Astrocyte (in vitro differentiated cells and primary cell): ENCODE data around the gene CD58. TPM values are rescaled to one million over a fixed set of nuclear protein-coding genes. Genes with fewer than 3 reads are reported as not detected.
"Not testable (repeated sequence)": the region's sequence is repeated elsewhere in the genome, so short reads cannot be mapped to it uniquely, and the experiment has no call there.

Experiments used
- DNase-seq: peaks from one replicate; pipeline ENCODE4 v3.0.0-alpha.2; 2010; ENCODE audit warnings: low read depth
- FAIRE-seq: peaks from 2 replicates; lab custom pipeline; 2011; peaks lifted over from hg19 to GRCh38; lab: Jason Lieb, UNC
- H2AFZ ChIP-seq: 2 replicates; pipeline ENCODE4 v1.6.0; 2012; ENCODE audit warnings: low read depth, low read length, inconsistent platforms
- H3K27ac ChIP-seq: 2 replicates; pipeline ENCODE4 v1.5.1; 2011; ENCODE audit warnings: low read depth, low read length, inconsistent platforms
- H3K27me3 ChIP-seq: 2 replicates; pipeline ENCODE4 v1.6.0; 2011; ENCODE audit warnings: low read length, inconsistent platforms; ENCODE audit not compliant: insufficient read depth
- H3K36me3 ChIP-seq: 2 replicates; pipeline ENCODE4 v1.5.1; 2011; ENCODE audit warnings: low read length, inconsistent platforms; ENCODE audit not compliant: insufficient read depth
- H3K4me1 ChIP-seq: 2 replicates; pipeline ENCODE4 v1.5.1; 2011; ENCODE audit warnings: low read length, inconsistent platforms; ENCODE audit not compliant: insufficient read depth
- H3K4me2 ChIP-seq: 2 replicates; pipeline ENCODE4 v1.6.0; 2012; ENCODE audit warnings: low read length, inconsistent platforms
- H3K4me3 ChIP-seq: 2 replicates; pipeline ENCODE4 v1.5.1; 2011; ENCODE audit warnings: low read depth, mild to moderate bottlenecking, low read length, inconsistent platforms; ENCODE audit not compliant: insufficient read depth
- H3K79me2 ChIP-seq: 2 replicates; pipeline ENCODE4 v1.6.0; 2012; ENCODE audit warnings: mild to moderate bottlenecking, low read length, inconsistent platforms; ENCODE audit not compliant: insufficient read depth
- H3K9ac ChIP-seq: 2 replicates; pipeline ENCODE4 v1.6.0; 2012; ENCODE audit warnings: mild to moderate bottlenecking, low read length, inconsistent platforms
- H3K9me3 ChIP-seq: 2 replicates; pipeline ENCODE4 v1.5.1; 2012; ENCODE audit warnings: low read depth, mild to moderate bottlenecking, low read length, inconsistent platforms; ENCODE audit not compliant: insufficient read depth
- H4K20me1 ChIP-seq: 2 replicates; pipeline ENCODE4 v1.6.0; 2012; ENCODE audit warnings: low read length, inconsistent platforms; ENCODE audit not compliant: insufficient read depth
- H3K27ac Mint-ChIP-seq: one replicate; pipeline ENCODE4 v1.8.0; 2021; ENCODE audit warnings: mild to moderate bottlenecking, mixed read lengths; ENCODE audit not compliant: unreplicated experiment
- H3K27me3 Mint-ChIP-seq: one replicate; pipeline ENCODE4 v1.8.0; 2021; ENCODE audit warnings: low read depth, mixed read lengths; ENCODE audit not compliant: unreplicated experiment
- H3K36me3 Mint-ChIP-seq: one replicate; pipeline ENCODE4 v1.8.0; 2021; ENCODE audit warnings: low read depth, mixed read lengths; ENCODE audit not compliant: unreplicated experiment
- H3K4me1 Mint-ChIP-seq: one replicate; pipeline ENCODE4 v1.8.0; 2021; ENCODE audit warnings: low read depth, mixed read lengths; ENCODE audit not compliant: unreplicated experiment
- H3K4me3 Mint-ChIP-seq: one replicate; pipeline ENCODE4 v1.8.0; 2021; ENCODE audit warnings: mild to moderate bottlenecking, moderate library complexity, mixed read lengths; ENCODE audit not compliant: unreplicated experiment
- H3K9me3 Mint-ChIP-seq: one replicate; pipeline ENCODE4 v1.8.0; 2021; ENCODE audit warnings: mild to moderate bottlenecking, mixed read lengths; ENCODE audit not compliant: unreplicated experiment
- CTCF ChIP-seq: IDR thresholded peaks from 2 replicates; pipeline ENCODE4 v1.5.1; 2011; ENCODE audit warnings: low read depth, mild to moderate bottlenecking, inconsistent platforms, low read length, moderate library complexity; ENCODE audit not compliant: insufficient read depth
- EZH2 ChIP-seq: IDR thresholded peaks from 2 replicates; pipeline ENCODE4 v1.6.1; 2012; ENCODE audit warnings: mild to moderate bottlenecking, low read length, inconsistent platforms; ENCODE audit not compliant: insufficient read depth
- total RNA-seq: library from RNA; stranded (reverse); gene quantifications from 2 replicates; pipeline ENCODE4 v1.2.1, GENCODE V29; 2021

Gene CD58
- total RNA-seq, 1 donor from 2014 or later, result 13.0 TPM

- Histone ChIP-seq H3K9ac (no peak overlapping the region), H3K36me3 (no peaks in the 10 kb centered on the region), H3K27me3 (no peaks in the 10 kb centered on the region), H3K9me3 (no peaks in the 10 kb centered on the region), H3K4me1 (peaks cover 3% of the 10 kb centered on the region), H3K4me2 (no peak overlapping the region), H4K20me1 (peaks cover 30% of the 10 kb centered on the region), H3K27ac (no peak overlapping the region), H2AFZ (no peak overlapping the region), H3K4me3 (no peak overlapping the region), H3K79me2 (peaks cover 55% of the 10 kb centered on the region)
- Mint-ChIP-seq H3K27ac (no peak overlapping the region), H3K36me3 (peaks cover 12% of the 10 kb centered on the region), H3K4me3 (no peak overlapping the region), H3K4me1 (peaks cover 2% of the 10 kb centered on the region), H3K9me3 (peaks cover 6% of the 10 kb centered on the region), H3K27me3 (no peaks in the 10 kb centered on the region)
- FAIRE-seq, result no peak
- TF ChIP-seq CTCF (no peak), EZH2 (no peak)
- DNase-seq, result no peak
Measured at GRCh38 chr1:116565222-116565621, 5.6 kb downstream of the CD58 start.

DNA sequence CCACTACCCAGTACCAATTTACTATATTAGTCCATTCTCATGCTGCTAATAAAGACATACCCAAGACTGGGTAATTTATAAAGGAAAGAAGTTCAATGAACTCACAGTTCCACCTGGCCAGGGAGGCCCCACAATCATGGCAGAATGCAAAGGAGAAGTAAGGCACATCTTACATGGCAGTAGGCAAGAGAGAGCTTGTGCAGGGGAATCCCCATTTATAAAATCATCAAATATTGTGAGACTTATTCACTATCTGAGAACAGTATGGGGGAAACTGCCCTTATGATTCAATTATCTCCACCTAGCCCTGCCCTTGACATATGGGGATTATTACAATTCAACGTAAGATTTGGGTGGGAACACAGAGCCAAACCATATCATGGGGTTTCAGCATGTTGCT is 6.4 kb downstream of the CD58 start:
- Histone ChIP-seq H3K4me1 (no peaks in the 10 kb centered on the region), H3K4me3 (no peak overlapping the region), H3K27ac (no peak overlapping the region), H3K9ac (no peak overlapping the region), H4K20me1 (peaks cover 23% of the 10 kb centered on the region), H3K36me3 (no peaks in the 10 kb centered on the region), H3K79me2 (peaks cover 53% of the 10 kb centered on the region), H2AFZ (no peak overlapping the region), H3K4me2 (no peak overlapping the region), H3K27me3 (no peaks in the 10 kb centered on the region), H3K9me3 (no peaks in the 10 kb centered on the region)
- FAIRE-seq, result no peak
- no peaks in the 10 kb centered on the region for H3K27me3 Mint-ChIP-seq
- no peak overlapping the region for H3K4me3 Mint-ChIP-seq
- H3K36me3 Mint-ChIP-seq, result peaks cover 10% of the 10 kb centered on the region
- H3K27ac Mint-ChIP-seq, result no peak overlapping the region
- H3K4me1 Mint-ChIP-seq, result peaks cover 2% of the 10 kb centered on the region
- TF ChIP-seq EZH2 (no peak), CTCF (no peak)
- DNase-seq, result no peak
- H3K9me3 Mint-ChIP-seq, result peaks cover 6% of the 10 kb centered on the region

GRCh38 chr1:116562465-116562864 is 8.4 kb downstream of the CD58 start:
- H3K4me3 ChIP-seq, H3K36me3 ChIP-seq, H3K4me1 Mint-ChIP-seq, H3K4me3 Mint-ChIP-seq, H3K9me3 Mint-ChIP-seq, H3K27ac ChIP-seq, FAIRE-seq, H2AFZ ChIP-seq, H3K4me1 ChIP-seq, H3K27me3 ChIP-seq, H3K27me3 Mint-ChIP-seq, H3K9ac ChIP-seq, H3K9me3 ChIP-seq, DNase-seq, H3K4me2 ChIP-seq, H3K27ac Mint-ChIP-seq: not testable (repeated sequence)
- peaks cover 49% of the 10 kb centered on the region for H3K79me2 ChIP-seq
- H3K36me3 Mint-ChIP-seq, result peaks cover 13% of the 10 kb centered on the region
- H4K20me1 ChIP-seq, result peaks cover 10% of the 10 kb centered on the region
